C4-2B (cell line): ENCODE measurements around the gene TCF7L1.

ENCODE experiments used
- ZFX ChIP-seq: fragments of 450-650 bp; IDR thresholded peaks from 2 replicates; pipeline ENCODE4 v1.6.1; 2017
- TF ChIP-seq, protein P1 (sequence below): fragments of 450-650 bp; conservative IDR thresholded peaks from 2 replicates; pipeline ENCODE4 v1.5.1; 2017; ENCODE audit warnings: mild to moderate bottlenecking

DNA sequence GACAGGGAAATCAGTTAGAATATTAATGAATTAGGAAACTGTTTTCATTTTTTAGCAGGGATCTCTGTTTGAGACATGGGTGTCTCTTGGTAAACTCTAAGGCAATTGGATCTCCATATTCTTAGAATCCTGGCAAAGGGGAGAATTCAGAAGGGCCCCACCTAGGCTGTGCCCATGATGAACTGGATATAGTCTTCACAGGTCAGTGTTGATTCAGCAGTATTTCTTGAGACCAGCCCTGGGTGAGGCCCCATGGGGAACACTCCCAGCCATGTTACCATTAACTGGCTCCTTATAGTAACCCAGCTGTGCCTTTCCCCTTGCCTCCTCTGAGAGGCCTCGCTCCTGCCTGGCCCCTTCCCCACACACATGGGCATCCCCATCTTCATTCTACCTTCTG is 76.7 kb downstream of the TCF7L1 start:
- TF ChIP-seq, protein P1, sequence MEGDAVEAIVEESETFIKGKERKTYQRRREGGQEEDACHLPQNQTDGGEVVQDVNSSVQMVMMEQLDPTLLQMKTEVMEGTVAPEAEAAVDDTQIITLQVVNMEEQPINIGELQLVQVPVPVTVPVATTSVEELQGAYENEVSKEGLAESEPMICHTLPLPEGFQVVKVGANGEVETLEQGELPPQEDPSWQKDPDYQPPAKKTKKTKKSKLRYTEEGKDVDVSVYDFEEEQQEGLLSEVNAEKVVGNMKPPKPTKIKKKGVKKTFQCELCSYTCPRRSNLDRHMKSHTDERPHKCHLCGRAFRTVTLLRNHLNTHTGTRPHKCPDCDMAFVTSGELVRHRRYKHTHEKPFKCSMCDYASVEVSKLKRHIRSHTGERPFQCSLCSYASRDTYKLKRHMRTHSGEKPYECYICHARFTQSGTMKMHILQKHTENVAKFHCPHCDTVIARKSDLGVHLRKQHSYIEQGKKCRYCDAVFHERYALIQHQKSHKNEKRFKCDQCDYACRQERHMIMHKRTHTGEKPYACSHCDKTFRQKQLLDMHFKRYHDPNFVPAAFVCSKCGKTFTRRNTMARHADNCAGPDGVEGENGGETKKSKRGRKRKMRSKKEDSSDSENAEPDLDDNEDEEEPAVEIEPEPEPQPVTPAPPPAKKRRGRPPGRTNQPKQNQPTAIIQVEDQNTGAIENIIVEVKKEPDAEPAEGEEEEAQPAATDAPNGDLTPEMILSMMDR, result no peak
- no peak for TF ChIP-seq ZFX
